ENCODE data around the gene SP5. TPM values are rescaled to one million over a fixed set of nuclear protein-coding genes. Genes with fewer than 3 reads are reported as not detected.

Gene SP5
- total and polyA plus RNA-seq, 9 of the 15 experiments (the other 6 are each of a cell fraction or from before 2014, with no cell fraction given) = 0.03 to 1.7 (median 0.16) TPM; not detected in 1

DNA sequence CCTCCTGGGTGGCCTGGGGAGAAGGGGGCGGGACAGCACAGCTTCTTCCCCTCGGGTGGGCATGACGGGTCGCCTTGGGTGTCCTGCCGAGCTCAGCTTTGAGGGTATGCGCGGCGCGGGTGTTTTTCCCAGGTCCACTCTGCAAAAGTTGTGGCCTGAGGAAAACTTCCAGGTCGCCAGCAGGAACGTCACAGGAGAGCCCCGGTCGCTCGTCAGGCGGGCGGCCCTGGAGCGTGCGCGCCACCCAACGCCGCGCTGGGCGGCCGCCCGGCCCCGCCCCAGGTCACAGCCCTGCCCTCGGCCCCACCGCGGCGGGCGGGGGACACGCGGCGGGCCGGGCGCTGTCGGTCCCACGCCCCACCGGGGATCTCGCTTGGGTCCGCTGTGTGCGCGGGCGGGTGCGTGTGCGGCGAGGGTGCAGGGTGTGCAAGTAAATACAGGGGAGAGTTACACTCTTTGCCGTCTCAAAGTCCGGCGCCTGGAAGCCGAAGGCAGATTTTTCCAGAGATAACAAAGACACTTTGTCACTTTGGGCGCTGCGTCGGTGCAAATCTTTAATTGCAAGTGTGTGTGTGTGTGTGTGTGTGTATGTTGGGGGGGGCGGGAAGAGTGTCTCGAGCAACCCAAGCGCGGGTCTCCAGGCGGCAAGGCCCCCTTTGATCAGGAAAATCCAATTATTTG lies 616 bp upstream of the SP5 start (continued):
- TF ChIP-seq ZNF766 (CRISPR knock-in tag; conservative IDR thresholded peaks at IDR 0.05) (peak; percentile 58), CBX5 (IDR thresholded peaks at IDR 0.05; ENCODE audit: borderline replicate concordance, low read depth) (no peak), TEAD2 (tag; IDR thresholded peaks at IDR 0.05) (no peak), TFAM (CRISPR knock-in tag; conservative IDR thresholded peaks at IDR 0.05) (no peak), ETV5 (CRISPR knock-in tag; IDR thresholded peaks at IDR 0.05; ENCODE audit: low read depth) (no peak), NBN (IDR thresholded peaks at IDR 0.05; ENCODE audit: low read depth) (no peak), TRIM28 (IDR thresholded peaks at IDR 0.05) (no peak), BRCA1 (IDR thresholded peaks at IDR 0.05) (no peak), BRCA1 (CRISPR knock-in tag; IDR thresholded peaks at IDR 0.05) (no peak), CREBBP (IDR thresholded peaks at IDR 0.05; ENCODE audit: low read depth, low read length) (no peak), LCOR (CRISPR knock-in tag; IDR thresholded peaks at IDR 0.05) (no peak), TOE1 (IDR thresholded peaks at IDR 0.05; ENCODE audit: borderline replicate concordance) (peak; percentile 37; the same call in 1 of the 2 replicates), TOE1 (CRISPR knock-in tag; IDR thresholded peaks at IDR 0.05; ENCODE audit: borderline replicate concordance, low read depth) (no peak)
- TF ChIP-seq, protein P1, sequence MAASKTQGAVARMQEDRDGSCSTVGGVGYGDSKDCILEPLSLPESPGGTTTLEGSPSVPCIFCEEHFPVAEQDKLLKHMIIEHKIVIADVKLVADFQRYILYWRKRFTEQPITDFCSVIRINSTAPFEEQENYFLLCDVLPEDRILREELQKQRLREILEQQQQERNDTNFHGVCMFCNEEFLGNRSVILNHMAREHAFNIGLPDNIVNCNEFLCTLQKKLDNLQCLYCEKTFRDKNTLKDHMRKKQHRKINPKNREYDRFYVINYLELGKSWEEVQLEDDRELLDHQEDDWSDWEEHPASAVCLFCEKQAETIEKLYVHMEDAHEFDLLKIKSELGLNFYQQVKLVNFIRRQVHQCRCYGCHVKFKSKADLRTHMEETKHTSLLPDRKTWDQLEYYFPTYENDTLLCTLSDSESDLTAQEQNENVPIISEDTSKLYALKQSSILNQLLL (CRISPR knock-in tag; IDR thresholded peaks at IDR 0.05; ENCODE audit: borderline replicate concordance) = no peak
- TF ChIP-seq, protein P2, sequence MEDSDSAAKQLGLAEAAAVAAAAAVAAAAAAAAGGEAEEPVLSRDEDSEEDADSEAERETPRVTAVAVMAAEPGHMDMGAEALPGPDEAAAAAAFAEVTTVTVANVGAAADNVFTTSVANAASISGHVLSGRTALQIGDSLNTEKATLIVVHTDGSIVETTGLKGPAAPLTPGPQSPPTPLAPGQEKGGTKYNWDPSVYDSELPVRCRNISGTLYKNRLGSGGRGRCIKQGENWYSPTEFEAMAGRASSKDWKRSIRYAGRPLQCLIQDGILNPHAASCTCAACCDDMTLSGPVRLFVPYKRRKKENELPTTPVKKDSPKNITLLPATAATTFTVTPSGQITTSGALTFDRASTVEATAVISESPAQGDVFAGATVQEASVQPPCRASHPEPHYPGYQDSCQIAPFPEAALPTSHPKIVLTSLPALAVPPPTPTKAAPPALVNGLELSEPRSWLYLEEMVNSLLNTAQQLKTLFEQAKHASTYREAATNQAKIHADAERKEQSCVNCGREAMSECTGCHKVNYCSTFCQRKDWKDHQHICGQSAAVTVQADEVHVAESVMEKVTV (CRISPR knock-in tag; IDR thresholded peaks at IDR 0.05) = no peak
- TF ChIP-seq, protein P3, sequence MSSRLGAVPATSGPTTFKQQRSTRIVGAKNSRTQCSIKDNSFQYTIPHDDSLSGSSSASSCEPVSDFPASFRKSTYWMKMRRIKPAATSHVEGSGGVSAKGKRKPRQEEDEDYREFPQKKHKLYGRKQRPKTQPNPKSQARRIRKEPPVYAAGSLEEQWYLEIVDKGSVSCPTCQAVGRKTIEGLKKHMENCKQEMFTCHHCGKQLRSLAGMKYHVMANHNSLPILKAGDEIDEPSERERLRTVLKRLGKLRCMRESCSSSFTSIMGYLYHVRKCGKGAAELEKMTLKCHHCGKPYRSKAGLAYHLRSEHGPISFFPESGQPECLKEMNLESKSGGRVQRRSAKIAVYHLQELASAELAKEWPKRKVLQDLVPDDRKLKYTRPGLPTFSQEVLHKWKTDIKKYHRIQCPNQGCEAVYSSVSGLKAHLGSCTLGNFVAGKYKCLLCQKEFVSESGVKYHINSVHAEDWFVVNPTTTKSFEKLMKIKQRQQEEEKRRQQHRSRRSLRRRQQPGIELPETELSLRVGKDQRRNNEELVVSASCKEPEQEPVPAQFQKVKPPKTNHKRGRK (tag; IDR thresholded peaks at IDR 0.05) = no peak
- TF ChIP-seq, protein P4, sequence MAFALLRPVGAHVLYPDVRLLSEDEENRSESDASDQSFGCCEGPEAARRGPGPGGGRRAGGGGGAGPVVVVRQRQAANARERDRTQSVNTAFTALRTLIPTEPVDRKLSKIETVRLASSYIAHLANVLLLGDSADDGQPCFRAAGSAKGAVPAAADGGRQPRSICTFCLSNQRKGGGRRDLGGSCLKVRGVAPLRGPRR (CRISPR knock-in tag; IDR thresholded peaks at IDR 0.05) = no peak
- TF ChIP-seq, protein P5, sequence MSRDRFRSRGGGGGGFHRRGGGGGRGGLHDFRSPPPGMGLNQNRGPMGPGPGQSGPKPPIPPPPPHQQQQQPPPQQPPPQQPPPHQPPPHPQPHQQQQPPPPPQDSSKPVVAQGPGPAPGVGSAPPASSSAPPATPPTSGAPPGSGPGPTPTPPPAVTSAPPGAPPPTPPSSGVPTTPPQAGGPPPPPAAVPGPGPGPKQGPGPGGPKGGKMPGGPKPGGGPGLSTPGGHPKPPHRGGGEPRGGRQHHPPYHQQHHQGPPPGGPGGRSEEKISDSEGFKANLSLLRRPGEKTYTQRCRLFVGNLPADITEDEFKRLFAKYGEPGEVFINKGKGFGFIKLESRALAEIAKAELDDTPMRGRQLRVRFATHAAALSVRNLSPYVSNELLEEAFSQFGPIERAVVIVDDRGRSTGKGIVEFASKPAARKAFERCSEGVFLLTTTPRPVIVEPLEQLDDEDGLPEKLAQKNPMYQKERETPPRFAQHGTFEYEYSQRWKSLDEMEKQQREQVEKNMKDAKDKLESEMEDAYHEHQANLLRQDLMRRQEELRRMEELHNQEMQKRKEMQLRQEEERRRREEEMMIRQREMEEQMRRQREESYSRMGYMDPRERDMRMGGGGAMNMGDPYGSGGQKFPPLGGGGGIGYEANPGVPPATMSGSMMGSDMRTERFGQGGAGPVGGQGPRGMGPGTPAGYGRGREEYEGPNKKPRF (IDR thresholded peaks at IDR 0.05; ENCODE audit: low read depth, low read length) = no peak
- TF ChIP-seq, protein P6, sequence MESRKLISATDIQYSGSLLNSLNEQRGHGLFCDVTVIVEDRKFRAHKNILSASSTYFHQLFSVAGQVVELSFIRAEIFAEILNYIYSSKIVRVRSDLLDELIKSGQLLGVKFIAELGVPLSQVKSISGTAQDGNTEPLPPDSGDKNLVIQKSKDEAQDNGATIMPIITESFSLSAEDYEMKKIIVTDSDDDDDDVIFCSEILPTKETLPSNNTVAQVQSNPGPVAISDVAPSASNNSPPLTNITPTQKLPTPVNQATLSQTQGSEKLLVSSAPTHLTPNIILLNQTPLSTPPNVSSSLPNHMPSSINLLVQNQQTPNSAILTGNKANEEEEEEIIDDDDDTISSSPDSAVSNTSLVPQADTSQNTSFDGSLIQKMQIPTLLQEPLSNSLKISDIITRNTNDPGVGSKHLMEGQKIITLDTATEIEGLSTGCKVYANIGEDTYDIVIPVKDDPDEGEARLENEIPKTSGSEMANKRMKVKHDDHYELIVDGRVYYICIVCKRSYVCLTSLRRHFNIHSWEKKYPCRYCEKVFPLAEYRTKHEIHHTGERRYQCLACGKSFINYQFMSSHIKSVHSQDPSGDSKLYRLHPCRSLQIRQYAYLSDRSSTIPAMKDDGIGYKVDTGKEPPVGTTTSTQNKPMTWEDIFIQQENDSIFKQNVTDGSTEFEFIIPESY (CRISPR knock-in tag; IDR thresholded peaks at IDR 0.05) = no peak
